Measurements from ENCODE around the gene PTPN22.

PTPN22 gene

GRCh38 chr1:113913312-113913668 is 41.8 kb upstream of the PTPN22 start:
- H3K27ac ChIP-seq, result peak overlapping the region; percentile 49
- no peak for DNase-seq
- H3K9me3 ChIP-seq (ENCODE audit: severe bottlenecking), result no peaks in the 10 kb centered on the region
- H3K36me3 ChIP-seq, result peaks cover 41% of the 10 kb centered on the region
- H3K4me3 ChIP-seq (ENCODE audit: low read depth, low read length), result no peak overlapping the region
- no peaks in the 10 kb centered on the region for H3K27me3 ChIP-seq (ENCODE audit: insufficient read depth, low read depth, severe bottlenecking)
- no peak for TF ChIP-seq CTCF (IDR thresholded peaks at IDR 0.05; ENCODE audit: low read depth, low read length)

GRCh38 chr1:113912594-113913311 is 41.2 kb upstream of the PTPN22 start:
- Histone ChIP-seq H3K27ac (peak overlapping the region; percentile 49), H3K27me3 (ENCODE audit: insufficient read depth, low read depth, severe bottlenecking) (no peaks in the 10 kb centered on the region), H3K4me3 (ENCODE audit: low read depth, low read length) (no peak overlapping the region), H3K36me3 (peaks cover 47% of the 10 kb centered on the region), H3K9me3 (ENCODE audit: severe bottlenecking) (no peaks in the 10 kb centered on the region)
- TF ChIP-seq CTCF (IDR thresholded peaks at IDR 0.05; ENCODE audit: low read depth, low read length), result no peak
- peak; percentile 67 for DNase-seq

- peak; percentile 33 for DNase-seq
- Histone ChIP-seq H3K4me3 (ENCODE audit: low read depth, low read length) (peak overlapping the region; percentile 97), H3K9me3 (ENCODE audit: severe bottlenecking) (no peaks in the 10 kb centered on the region), H3K27me3 (ENCODE audit: insufficient read depth, low read depth, severe bottlenecking) (no peaks in the 10 kb centered on the region), H3K36me3 (peaks cover 34% of the 10 kb centered on the region), H3K27ac (peak overlapping the region; percentile 86)
- TF ChIP-seq CTCF (IDR thresholded peaks at IDR 0.05; ENCODE audit: low read depth, low read length), result no peak
Observed at GRCh38 chr1:113905435-113905861, 33.9 kb upstream of the PTPN22 start.

- peaks cover 30% of the 10 kb centered on the region for H3K36me3 ChIP-seq
Observed at GRCh38 chr1:113904674-113905434, 33.3 kb upstream of the PTPN22 start, which contains the start of the genes AP4B1 and DCLRE1B. TSS of gene AP4B1 (minus strand) at chr1:113904799. CDS start at chr1:113904717, 82 bp downstream. TSS of gene DCLRE1B (plus strand) at chr1:113905326. CDS start at chr1:113905587, 261 bp downstream.

GRCh38 chr1:113904293-113904673 is 32.8 kb upstream of the PTPN22 start:
- Histone ChIP-seq H3K27ac (peak overlapping the region; percentile 70), H3K4me3 (ENCODE audit: low read depth, low read length) (peak overlapping the region; percentile 74), H3K27me3 (ENCODE audit: insufficient read depth, low read depth, severe bottlenecking) (no peaks in the 10 kb centered on the region), H3K36me3 (peaks cover 29% of the 10 kb centered on the region), H3K9me3 (ENCODE audit: severe bottlenecking) (no peaks in the 10 kb centered on the region)
- no peak for DNase-seq
- no peak for TF ChIP-seq CTCF (IDR thresholded peaks at IDR 0.05; ENCODE audit: low read depth, low read length)

More at GRCh38 chr1:113904674-113905434, 33.3 kb upstream of the PTPN22 start, which contains the start of the genes AP4B1 and DCLRE1B:
- Histone ChIP-seq H3K27me3 (ENCODE audit: insufficient read depth, low read depth, severe bottlenecking) (no peaks in the 10 kb centered on the region), H3K9me3 (ENCODE audit: severe bottlenecking) (no peaks in the 10 kb centered on the region), H3K27ac (peak within 1 kb of the TSS; percentile 86), H3K4me3 (ENCODE audit: low read depth, low read length) (peak within 1 kb of the TSS; percentile 97)
- peak; percentile 66 for TF ChIP-seq CTCF (IDR thresholded peaks at IDR 0.05; ENCODE audit: low read depth, low read length)
- DNase-seq, result peak; percentile 99

Measured in WERI-Rb-1 (cell line).